Fibroblast of the aortic adventitia (primary cell): Measurements from ENCODE around the gene PCED1A. TPM values are rescaled to one million over a fixed set of nuclear protein-coding genes. Genes with fewer than 3 reads are reported as not detected.

Experiments used
- DNase-seq: peaks from one replicate; pipeline ENCODE4 v3.0.0-alpha.2; 2010; ENCODE audit warnings: low read depth
- H3K4me3 ChIP-seq: 2 replicates; pipeline ENCODE4 v1.5.1; 2011; ENCODE audit warnings: low read depth, mild to moderate bottlenecking, control low read depth, low read length, moderate library complexity
- CTCF ChIP-seq: IDR thresholded peaks from 2 replicates; pipeline ENCODE4 v1.5.1; 2011; ENCODE audit warnings: mild to moderate bottlenecking, low read length, control low read depth, inconsistent platforms; ENCODE audit not compliant: insufficient read depth
- total RNA-seq: library from RNA; depleted of rRNA; stranded (reverse); fragments of >200 nt; gene quantifications from 2 replicates; pipeline ENCODE4 v1.2.3, GENCODE V29; 2012; ENCODE audit warnings: low replicate concordance

The PCED1A gene
- total RNA-seq, 1 donor, result 21.1 TPM

GRCh38 chr20:2800521-2801285 lies 39.8 kb downstream of the PCED1A start, which contains the start of gene CPXM1:
TSS of gene CPXM1 (minus strand) at chr20:2800627. CDS start at chr20:2800572, 55 bp downstream.
- TF ChIP-seq CTCF, result no peak
- peak within 1 kb of the TSS; percentile 51 for H3K4me3 ChIP-seq
- no peak for DNase-seq

- peak overlapping the region; percentile 51 for H3K4me3 ChIP-seq
- TF ChIP-seq CTCF, result no peak
- DNase-seq, result peak; percentile 41
These were observed 40.6 kb downstream of the PCED1A start for GRCh38 chr20:2799688-2800520.

GRCh38 chr20:2799271-2799670 lies 41.2 kb downstream of the PCED1A start:
- no peak for DNase-seq
- no peak overlapping the region for H3K4me3 ChIP-seq
- TF ChIP-seq CTCF, result no peak

GRCh38 chr20:2798814-2799213 lies 41.6 kb downstream of the PCED1A start:
- peak; percentile 12 for DNase-seq
- no peak for TF ChIP-seq CTCF

GRCh38 chr20:2798095-2798805 lies 42.2 kb downstream of the PCED1A start:
- H3K4me3 ChIP-seq, result no peak overlapping the region
- TF ChIP-seq CTCF, result no peak
- no peak for DNase-seq

More at GRCh38 chr20:2798814-2799213, 41.6 kb downstream of the PCED1A start:
- H3K4me3 ChIP-seq, result no peak overlapping the region

- no peak for DNase-seq
- no peak overlapping the region for H3K4me3 ChIP-seq
- no peak for TF ChIP-seq CTCF
These were observed 43.1 kb downstream of the PCED1A start for GRCh38 chr20:2797136-2797983.
